ENCODE data around the gene PRKRA. TPM values are rescaled to one million over a fixed set of nuclear protein-coding genes. Genes with fewer than 3 reads are reported as not detected.

PRKRA gene
- total and polyA plus RNA-seq, 2 of the 13 experiments (the other 11 are each of a cell fraction or from before 2014, with no cell fraction given), result 53.1 to 74.7 TPM

GRCh38 chr2:178420463-178420999 lies 30.4 kb downstream of the PRKRA start:
- Histone ChIP-seq H3K9ac (ENCODE audit: insufficient read depth, low read depth, low read length) (no peak overlapping the region), H3K27me3 (ENCODE audit: control insufficient read depth in 1 of 2, insufficient read depth in 2 of 2, low read length in 2 of 2) (no peaks in the 10 kb centered on the region), H3K36me3 (replicated peaks in 1 of 2; ENCODE audit: control insufficient read depth in 1 of 2, insufficient read depth in 2 of 2, low read length in 2 of 2) (no peaks in the 10 kb centered on the region), H3K4me1 (ENCODE audit: insufficient read depth, low read length) (no peaks in the 10 kb centered on the region), H3K4me3 (replicated peaks in 1 of 3; ENCODE audit: insufficient read depth in 1 of 3, low read depth in 2 of 3, low read length in 3 of 3) (no peak overlapping the region), H3K79me2 (ENCODE audit: insufficient read depth, low read length) (no peaks in the 10 kb centered on the region), H3K9me3 (ENCODE audit: low read length) (peaks cover 6% of the 10 kb centered on the region; the same call in 1 of the 2 replicates), H4K20me1 (ENCODE audit: insufficient read depth, low read length) (no peaks in the 10 kb centered on the region), H3K4me2 (ENCODE audit: low read depth, low read length) (no peak overlapping the region), H3K27ac (ENCODE audit: extremely low read length, insufficient read depth, low read length) (no peak overlapping the region), H2AFZ (ENCODE audit: low read length) (no peak overlapping the region)
- BruUV-seq (replicated peaks), result no TSS peak
- intact Hi-C loops (cut with micrococcal nuclease; ENCODE audit: unreplicated experiment), result no loop called here
- no peak for ATAC-seq
- TF ChIP-seq NFYB (CRISPR knock-in tag; IDR thresholded peaks at IDR 0.05) (no peak), ZNF558 (CRISPR knock-in tag; IDR thresholded peaks at IDR 0.05; ENCODE audit: borderline replicate concordance) (no peak), NFKB2 (CRISPR knock-in tag; IDR thresholded peaks at IDR 0.05; ENCODE audit: borderline replicate concordance) (no peak), ZNF264 (CRISPR knock-in tag; IDR thresholded peaks at IDR 0.05) (no peak), RFX1 (IDR thresholded peaks at IDR 0.05) (no peak), ZNF879 (CRISPR knock-in tag; IDR thresholded peaks at IDR 0.05) (no peak), MYNN (CRISPR knock-in tag; IDR thresholded peaks at IDR 0.05; ENCODE audit: low read depth) (no peak), RORA (CRISPR knock-in tag; IDR thresholded peaks at IDR 0.05) (no peak)
- no peak for FAIRE-seq
- ChIA-PET CTCF (ENCODE audit: low intra/inter-chr PET ratio, low total read pairs) (no interaction called here), POLR2A (no interaction called here)
- no peak for DNase-seq (ENCODE audit: low spot score)
- WGBS (ENCODE audit: low lambda C conversion rate), result 63% methylated on average over 1 of the region's 1 CpG
- in situ Hi-C loops (cut with HindIII; ENCODE audit: extremely low pct_ligation_motif_present, low pct_unique_long_range_greater_than_20kb), result no loop called here

GRCh38 chr2:178419123-178419522 lies 31.9 kb downstream of the PRKRA start:
- intact Hi-C loops (cut with micrococcal nuclease; ENCODE audit: unreplicated experiment) (no loop called here), in situ Hi-C loops (cut with HindIII; ENCODE audit: extremely low pct_ligation_motif_present, low pct_unique_long_range_greater_than_20kb) (loop anchor here (10.0 kb wide), 2 partner anchors 114 to 304 kb away; partner anchors contain the start of gene RBM45)
- no peaks in the 10 kb centered on the region for H3K36me3 ChIP-seq (replicated peaks in 1 of 2; ENCODE audit: control insufficient read depth in 1 of 2, insufficient read depth in 2 of 2, low read length in 2 of 2)
- ATAC-seq, result no peak
- H3K27ac ChIP-seq (ENCODE audit: extremely low read length, insufficient read depth, low read length), result no peak overlapping the region
- no peaks in the 10 kb centered on the region for H3K27me3 ChIP-seq (ENCODE audit: control insufficient read depth in 1 of 2, insufficient read depth in 2 of 2, low read length in 2 of 2)
- WGBS (ENCODE audit: low lambda C conversion rate), result 46% methylated on average over 1 of the region's 1 CpG
- no TSS peak for BruUV-seq (replicated peaks)
- no peak overlapping the region for H3K9ac ChIP-seq (ENCODE audit: insufficient read depth, low read depth, low read length)
- ChIA-PET CTCF (ENCODE audit: low intra/inter-chr PET ratio, low total read pairs) (no interaction called here), POLR2A (interaction anchor here (1.3 to 1.4 kb wide), 2 partner anchors 9 to 307 kb away, joined by 3 to 6 read pairs; partner anchors contain the start of gene RBM45)
- DNase-seq (ENCODE audit: low spot score), result no peak
- H3K79me2 ChIP-seq (ENCODE audit: insufficient read depth, low read length), result no peaks in the 10 kb centered on the region
- H3K4me3 ChIP-seq (replicated peaks in 1 of 3; ENCODE audit: insufficient read depth in 1 of 3, low read depth in 2 of 3, low read length in 3 of 3), result no peak overlapping the region
- peaks cover 9% of the 10 kb centered on the region; the same call in 1 of the 2 replicates for H3K4me1 ChIP-seq (ENCODE audit: insufficient read depth, low read length)
- no peaks in the 10 kb centered on the region for H3K9me3 ChIP-seq (ENCODE audit: low read length)
- H4K20me1 ChIP-seq (ENCODE audit: insufficient read depth, low read length), result no peaks in the 10 kb centered on the region
- no peak overlapping the region for H3K4me2 ChIP-seq (ENCODE audit: low read depth, low read length)
- H2AFZ ChIP-seq (ENCODE audit: low read length), result no peak overlapping the region
- no peak for FAIRE-seq
- no peak for TF ChIP-seq DNMT1 (CRISPR knock-in tag; IDR thresholded peaks at IDR 0.05)
- peak; percentile 45 for TF ChIP-seq STAG1 (CRISPR knock-in tag; IDR thresholded peaks at IDR 0.05)
